ENCODE measurements around the gene CELSR3.

DNA sequence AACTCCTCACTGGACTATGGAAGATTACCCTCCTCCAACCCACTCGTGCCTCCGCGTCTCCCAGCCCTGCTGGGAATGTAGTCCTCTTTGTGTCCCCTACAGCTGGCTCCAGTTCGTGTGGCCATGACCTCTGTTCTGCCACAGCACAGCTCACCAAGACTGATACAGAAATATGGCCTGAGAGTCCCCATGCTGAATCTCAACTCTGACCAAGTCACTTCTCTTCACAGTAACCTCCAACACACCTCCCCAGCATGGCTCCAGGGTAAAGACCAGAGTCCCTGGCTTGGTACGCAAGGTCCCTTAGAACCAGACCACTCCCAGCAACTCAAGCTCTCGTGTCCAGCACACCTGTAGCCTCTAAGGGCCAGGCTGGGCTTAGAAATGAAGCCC is 65.3 kb downstream of the CELSR3 start:
- no peak for TF ChIP-seq ZNF384 (IDR thresholded peaks at IDR 0.05)
- TF ChIP-seq NFRKB (IDR thresholded peaks at IDR 0.05): no peak
- no peak for TF ChIP-seq TARDBP (IDR thresholded peaks at IDR 0.05)
- no peak for TF ChIP-seq FOXA1 (IDR thresholded peaks at IDR 0.05)
- TF ChIP-seq SUZ12 (IDR thresholded peaks at IDR 0.05): no peak
- no peak for TF ChIP-seq FOXM1 (IDR thresholded peaks at IDR 0.05; ENCODE audit: borderline replicate concordance)

Measured in HEK293T (cell line).